Measurements from ENCODE around the gene HERC2.

DNA sequence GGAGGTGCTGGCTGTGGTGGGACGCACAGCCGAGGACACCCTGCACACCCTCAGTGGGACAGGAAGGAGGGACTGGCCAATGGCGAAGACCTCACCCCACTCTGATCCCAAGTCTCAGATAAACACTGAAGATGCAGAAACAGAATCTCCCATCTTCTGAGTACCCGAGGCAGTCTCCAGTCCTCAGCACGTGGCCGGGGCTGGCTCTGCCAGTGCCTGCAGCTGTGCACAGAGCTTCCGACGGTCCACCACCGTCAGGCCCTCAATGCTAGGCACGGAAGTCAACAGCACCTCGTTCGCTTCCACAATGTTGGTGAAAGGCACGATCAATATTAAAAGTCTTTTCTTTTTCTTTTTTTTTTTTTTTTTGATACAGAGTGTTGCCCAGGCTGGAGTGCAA lies 206.1 kb downstream of the HERC2 start:
- TF ChIP-seq POLR2AphosphoS5 (IDR thresholded peaks at IDR 0.05; ENCODE audit: low read depth, low read length) (no peak), SIN3A (IDR thresholded peaks at IDR 0.05; ENCODE audit: borderline replicate concordance, insufficient read depth, low read length) (no peak)

Measured in PFSK-1 (cell line).